ENCODE results near the gene KCNK4.

KCNK4 gene

DNA sequence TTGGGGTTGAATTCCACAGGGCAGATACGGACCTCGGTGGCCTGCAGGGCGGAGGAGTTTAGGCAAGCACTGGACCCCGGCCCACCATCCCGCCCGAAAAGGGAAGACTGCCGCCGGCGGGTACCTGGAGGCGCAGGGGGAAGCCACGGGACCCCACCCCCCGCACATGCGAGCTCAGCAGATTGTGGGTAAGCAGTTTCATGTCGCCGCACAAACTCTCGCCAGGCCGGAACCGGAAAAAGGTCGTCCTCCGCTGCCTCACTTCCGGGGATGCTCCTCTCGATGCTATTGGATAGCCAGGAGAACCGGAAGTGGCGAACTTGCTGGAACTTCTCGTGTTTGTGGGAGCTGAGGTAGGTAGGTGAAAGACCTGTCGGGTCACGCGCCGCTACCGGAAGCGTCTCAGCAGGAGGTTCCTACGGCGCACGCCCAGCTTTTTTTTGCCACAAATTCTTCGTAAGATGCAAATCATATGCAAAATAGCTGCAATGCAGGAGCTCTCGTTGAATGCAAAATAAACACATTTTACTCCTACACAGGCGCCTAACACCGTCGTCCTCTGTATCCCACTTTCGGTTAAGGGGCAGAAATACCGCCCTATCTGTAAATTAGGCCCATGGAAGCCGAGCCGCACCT is 26.3 kb downstream of the KCNK4 start, which contains the start of gene TRMT112:
Gene TRMT112, minus strand, starts transcription at position 235 of the 636 bp plus-strand sequence. Its CDS starts 33 bp downstream, at position 202.
- Histone ChIP-seq H3K27ac (replicated peaks) (peak within 1 kb of the TSS; percentile 96), H3K27me3 (ENCODE audit: insufficient read depth, poor library complexity, severe bottlenecking) (no peaks in the 10 kb centered on the region), H3K4me3 (replicated peaks; ENCODE audit: insufficient read depth, low read length) (peak within 1 kb of the TSS; percentile 92)
- peak; percentile 86 for TF ChIP-seq POLR2AphosphoS5 (IDR thresholded peaks at IDR 0.05; ENCODE audit: low read depth)
- TF ChIP-seq, protein P1, sequence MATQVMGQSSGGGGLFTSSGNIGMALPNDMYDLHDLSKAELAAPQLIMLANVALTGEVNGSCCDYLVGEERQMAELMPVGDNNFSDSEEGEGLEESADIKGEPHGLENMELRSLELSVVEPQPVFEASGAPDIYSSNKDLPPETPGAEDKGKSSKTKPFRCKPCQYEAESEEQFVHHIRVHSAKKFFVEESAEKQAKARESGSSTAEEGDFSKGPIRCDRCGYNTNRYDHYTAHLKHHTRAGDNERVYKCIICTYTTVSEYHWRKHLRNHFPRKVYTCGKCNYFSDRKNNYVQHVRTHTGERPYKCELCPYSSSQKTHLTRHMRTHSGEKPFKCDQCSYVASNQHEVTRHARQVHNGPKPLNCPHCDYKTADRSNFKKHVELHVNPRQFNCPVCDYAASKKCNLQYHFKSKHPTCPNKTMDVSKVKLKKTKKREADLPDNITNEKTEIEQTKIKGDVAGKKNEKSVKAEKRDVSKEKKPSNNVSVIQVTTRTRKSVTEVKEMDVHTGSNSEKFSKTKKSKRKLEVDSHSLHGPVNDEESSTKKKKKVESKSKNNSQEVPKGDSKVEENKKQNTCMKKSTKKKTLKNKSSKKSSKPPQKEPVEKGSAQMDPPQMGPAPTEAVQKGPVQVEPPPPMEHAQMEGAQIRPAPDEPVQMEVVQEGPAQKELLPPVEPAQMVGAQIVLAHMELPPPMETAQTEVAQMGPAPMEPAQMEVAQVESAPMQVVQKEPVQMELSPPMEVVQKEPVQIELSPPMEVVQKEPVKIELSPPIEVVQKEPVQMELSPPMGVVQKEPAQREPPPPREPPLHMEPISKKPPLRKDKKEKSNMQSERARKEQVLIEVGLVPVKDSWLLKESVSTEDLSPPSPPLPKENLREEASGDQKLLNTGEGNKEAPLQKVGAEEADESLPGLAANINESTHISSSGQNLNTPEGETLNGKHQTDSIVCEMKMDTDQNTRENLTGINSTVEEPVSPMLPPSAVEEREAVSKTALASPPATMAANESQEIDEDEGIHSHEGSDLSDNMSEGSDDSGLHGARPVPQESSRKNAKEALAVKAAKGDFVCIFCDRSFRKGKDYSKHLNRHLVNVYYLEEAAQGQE (IDR thresholded peaks at IDR 0.05; ENCODE audit: insufficient replicate concordance, low read depth) = no peak
- peak; percentile 97 for TF ChIP-seq GABPA (IDR thresholded peaks at IDR 0.05; ENCODE audit: low read depth)
- TF ChIP-seq, protein P2, sequence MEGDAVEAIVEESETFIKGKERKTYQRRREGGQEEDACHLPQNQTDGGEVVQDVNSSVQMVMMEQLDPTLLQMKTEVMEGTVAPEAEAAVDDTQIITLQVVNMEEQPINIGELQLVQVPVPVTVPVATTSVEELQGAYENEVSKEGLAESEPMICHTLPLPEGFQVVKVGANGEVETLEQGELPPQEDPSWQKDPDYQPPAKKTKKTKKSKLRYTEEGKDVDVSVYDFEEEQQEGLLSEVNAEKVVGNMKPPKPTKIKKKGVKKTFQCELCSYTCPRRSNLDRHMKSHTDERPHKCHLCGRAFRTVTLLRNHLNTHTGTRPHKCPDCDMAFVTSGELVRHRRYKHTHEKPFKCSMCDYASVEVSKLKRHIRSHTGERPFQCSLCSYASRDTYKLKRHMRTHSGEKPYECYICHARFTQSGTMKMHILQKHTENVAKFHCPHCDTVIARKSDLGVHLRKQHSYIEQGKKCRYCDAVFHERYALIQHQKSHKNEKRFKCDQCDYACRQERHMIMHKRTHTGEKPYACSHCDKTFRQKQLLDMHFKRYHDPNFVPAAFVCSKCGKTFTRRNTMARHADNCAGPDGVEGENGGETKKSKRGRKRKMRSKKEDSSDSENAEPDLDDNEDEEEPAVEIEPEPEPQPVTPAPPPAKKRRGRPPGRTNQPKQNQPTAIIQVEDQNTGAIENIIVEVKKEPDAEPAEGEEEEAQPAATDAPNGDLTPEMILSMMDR (IDR thresholded peaks at IDR 0.05; ENCODE audit: insufficient read depth, low read length) = no peak
- peak; percentile 48; the same call in 1 of the 2 replicates for TF ChIP-seq SPI1 (IDR thresholded peaks at IDR 0.05; ENCODE audit: borderline replicate concordance, low read depth)
- peak; percentile 96 to 100 for DNase-seq (ENCODE audit: low read depth in 1 of 2, low spot score in 1 of 2)

DNA sequence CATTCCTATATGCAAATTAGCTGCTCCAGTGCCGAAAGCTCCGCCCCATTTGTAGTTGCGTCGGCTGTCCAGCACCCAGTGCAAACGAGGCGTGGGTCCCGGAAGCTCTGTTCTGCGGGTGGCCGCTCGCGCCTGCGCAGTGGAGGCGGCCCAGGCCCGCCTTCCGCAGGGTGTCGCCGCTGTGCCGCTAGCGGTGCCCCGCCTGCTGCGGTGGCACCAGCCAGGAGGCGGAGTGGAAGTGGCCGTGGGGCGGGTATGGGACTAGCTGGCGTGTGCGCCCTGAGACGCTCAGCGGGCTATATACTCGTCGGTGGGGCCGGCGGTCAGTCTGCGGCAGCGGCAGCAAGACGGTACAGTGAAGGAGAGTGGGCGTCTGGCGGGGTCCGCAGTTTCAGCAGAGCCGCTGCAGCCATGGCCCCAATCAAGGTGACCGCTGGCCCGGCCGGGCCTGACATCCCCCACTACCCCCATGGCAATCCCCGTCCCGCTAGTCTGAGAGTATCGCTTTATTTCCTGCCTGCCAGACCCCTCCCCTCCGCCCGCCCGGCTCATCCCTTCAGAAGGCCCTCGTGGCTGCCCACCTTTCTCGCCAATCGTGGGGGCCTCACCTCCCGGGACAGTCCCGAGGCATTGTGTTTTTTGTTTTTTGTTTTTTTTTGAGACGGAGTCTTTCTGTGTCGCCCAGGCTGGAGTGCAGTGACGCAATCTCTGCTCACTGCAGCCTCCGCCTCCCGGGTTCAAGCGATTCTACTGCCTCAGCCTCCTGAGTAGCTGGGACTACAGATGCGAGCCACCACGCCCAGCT is 27.1 kb downstream of the KCNK4 start, which contains the start of gene PRDX5:
Gene PRDX5, plus strand, starts transcription at position 161 of the 805 bp plus-strand sequence. Its CDS starts 95 bp downstream, at position 256.
- peak; percentile 97 to 98 for DNase-seq (ENCODE audit: low read depth in 1 of 2, low spot score in 1 of 2)
- Histone ChIP-seq H3K4me3 (replicated peaks; ENCODE audit: insufficient read depth, low read length) (peak within 1 kb of the TSS; percentile 92), H3K27me3 (ENCODE audit: insufficient read depth, poor library complexity, severe bottlenecking) (no peaks in the 10 kb centered on the region), H3K27ac (replicated peaks) (peak within 1 kb of the TSS; percentile 96)
- TF ChIP-seq, protein P2 (IDR thresholded peaks at IDR 0.05; ENCODE audit: insufficient read depth, low read length) = peak; percentile 29
- TF ChIP-seq, protein P1 (IDR thresholded peaks at IDR 0.05; ENCODE audit: insufficient replicate concordance, low read depth) = peak; percentile 22
- TF ChIP-seq POLR2AphosphoS5 (IDR thresholded peaks at IDR 0.05; ENCODE audit: low read depth) (peak; percentile 74), SPI1 (IDR thresholded peaks at IDR 0.05; ENCODE audit: borderline replicate concordance, low read depth) (peak; percentile 49; the same call in 1 of the 2 replicates), GABPA (IDR thresholded peaks at IDR 0.05; ENCODE audit: low read depth) (no peak)

DNA sequence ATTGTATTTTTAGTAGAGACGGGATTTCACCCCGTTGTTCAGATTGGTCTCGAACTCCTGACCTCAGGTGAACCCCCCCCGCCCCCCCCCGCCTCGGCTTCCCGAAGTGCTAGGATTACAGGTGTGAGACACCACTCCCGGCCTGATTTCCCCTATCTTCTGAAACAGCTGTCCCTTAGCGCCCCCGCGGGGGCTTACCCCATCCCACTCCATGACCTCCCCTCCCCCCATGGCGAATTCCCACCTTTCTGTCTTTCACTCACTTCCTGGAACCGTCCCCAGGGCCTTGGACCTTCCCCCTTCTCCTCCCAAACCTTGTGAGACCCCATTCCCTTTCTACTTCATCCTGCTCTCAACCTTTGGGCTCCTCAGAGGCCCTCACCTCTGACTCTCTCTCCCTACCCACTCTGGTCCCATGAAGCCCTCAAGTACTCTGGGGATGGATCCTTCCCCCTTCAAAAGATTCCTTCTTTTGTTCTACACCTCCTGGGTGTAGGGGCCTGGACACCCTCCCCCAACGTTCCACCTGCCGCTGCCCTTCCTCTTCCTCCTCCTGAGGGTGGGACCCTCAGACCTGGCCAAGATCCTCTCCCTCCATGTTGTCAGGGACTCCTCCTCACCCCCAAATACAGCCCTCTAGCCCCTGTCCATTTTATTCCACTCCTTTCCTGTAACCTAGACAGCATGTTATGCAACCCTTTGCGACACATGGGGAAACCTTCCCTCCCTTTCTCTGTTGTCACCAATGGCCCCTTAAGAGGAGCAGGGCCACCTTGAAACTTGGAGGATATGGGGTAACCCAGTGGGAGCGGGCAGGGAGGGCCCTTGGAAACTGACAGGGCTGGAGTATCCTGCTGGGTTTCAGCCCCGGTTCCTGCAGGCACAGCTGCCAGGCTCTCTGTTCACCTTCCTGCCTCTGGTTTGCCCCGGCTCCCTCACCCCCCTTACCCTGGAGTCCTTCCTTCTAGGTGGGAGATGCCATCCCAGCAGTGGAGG is 28.0 kb downstream of the KCNK4 start:
- peak; percentile 84 to 86 for DNase-seq (ENCODE audit: low read depth in 1 of 2, low spot score in 1 of 2)
- H3K4me3 ChIP-seq (replicated peaks; ENCODE audit: insufficient read depth, low read length) = peak overlapping the region; percentile 92
- no peaks in the 10 kb centered on the region for H3K27me3 ChIP-seq (ENCODE audit: insufficient read depth, poor library complexity, severe bottlenecking)
- peak overlapping the region; percentile 96 for H3K27ac ChIP-seq (replicated peaks)
- TF ChIP-seq, protein P2 (IDR thresholded peaks at IDR 0.05; ENCODE audit: insufficient read depth, low read length) = no peak
- TF ChIP-seq, protein P1 (IDR thresholded peaks at IDR 0.05; ENCODE audit: insufficient replicate concordance, low read depth) = no peak
- TF ChIP-seq POLR2AphosphoS5 (IDR thresholded peaks at IDR 0.05; ENCODE audit: low read depth) (peak; percentile 59; the same call in 1 of the 2 replicates), GABPA (IDR thresholded peaks at IDR 0.05; ENCODE audit: low read depth) (no peak), SPI1 (IDR thresholded peaks at IDR 0.05; ENCODE audit: borderline replicate concordance, low read depth) (no peak)

All from HL-60 (cell line).